Panc1 (cell line): Measurements from ENCODE around the gene KCNB1. TPM values are rescaled to one million over a fixed set of nuclear protein-coding genes. Genes with fewer than 3 reads are reported as not detected.

Experiments
- ATAC-seq: fragments of 200-7000 bp; cut with Tn5 transposase; 2 replicates; pipeline ENCODE4 v1.9.1; 2020; ENCODE audit warnings: mild to moderate bottlenecking, moderate library complexity
- BruUV-seq: library from RNA; stranded (reverse); fragments of 400-500 nt; replicated peaks from 2 replicates; lab custom pipeline; 2021; lab: Mats Ljungman, UMichigan
- CTCF ChIA-PET: fragments of 300-600 bp; sonication (Branson Sonifier 250); formaldehyde crosslinking; loops from one replicate; lab custom pipeline; 2022; ENCODE audit warnings: antibody characterized with exemption; lab: Charles Lee
- POLR2A ChIA-PET: fragments of 300-600 bp; sonication (Branson Sonifier 250); formaldehyde crosslinking; loops from one replicate; lab custom pipeline; 2022; ENCODE audit warnings: antibody characterized with exemption; lab: Charles Lee
- DNase-seq: peaks from one replicate; pipeline ENCODE4 v3.0.0-alpha.2; 2010; ENCODE audit warnings: low read depth, low spot score
- H3K27ac ChIP-seq: 2 replicates; pipeline ENCODE4 v1.5.1; 2011; ENCODE audit warnings: mild to moderate bottlenecking, low read length, inconsistent platforms
- H3K27me3 ChIP-seq: fragments of 200-500 bp; sonication (Bioruptor generic); 2 replicates; pipeline ENCODE4 v1.6.0; 2014; ENCODE audit warnings: low read length, inconsistent platforms; ENCODE audit not compliant: control insufficient read depth, insufficient read depth
- H3K36me3 ChIP-seq: fragments of 200-500 bp; sonication (Bioruptor generic); 2 replicates; pipeline ENCODE4 v1.5.1; 2014; ENCODE audit warnings: inconsistent platforms, mild to moderate bottlenecking, low read length, moderate library complexity; ENCODE audit not compliant: control insufficient read depth, insufficient read depth
- H3K4me1 ChIP-seq: 2 replicates; pipeline ENCODE4 v1.5.1; 2011; ENCODE audit warnings: inconsistent platforms, mild to moderate bottlenecking, low read length, moderate library complexity; ENCODE audit not compliant: control insufficient read depth, insufficient read depth
- H3K4me3 ChIP-seq, 2 experiments: 2 replicates each; pipeline ENCODE4 v1.5.1; 2011 to 2012; ENCODE audit warnings: low read depth in 2 of 2, low read length in 2 of 2, mild to moderate bottlenecking in 2 of 2, inconsistent platforms in 1 of 2, moderate library complexity in 1 of 2
- H3K9me3 ChIP-seq: fragments of 200-500 bp; sonication (Bioruptor generic); 2 replicates; pipeline ENCODE4 v1.5.1; 2014; ENCODE audit warnings: low read depth, mild to moderate bottlenecking, inconsistent platforms, low read length, moderate library complexity; ENCODE audit not compliant: control insufficient read depth, insufficient read depth
- CTCF ChIP-seq: fragments of 450-650 bp; IDR thresholded peaks from 2 replicates; pipeline ENCODE4 v1.5.1; 2017; ENCODE audit warnings: mild to moderate bottlenecking
- POLR2AphosphoS5 ChIP-seq: IDR thresholded peaks from 2 replicates; pipeline ENCODE4 v1.6.1; 2012; ENCODE audit warnings: mild to moderate bottlenecking, low read depth, low read length, moderate library complexity
- REST ChIP-seq, 2 experiments: IDR thresholded peaks; 2 replicates each; pipeline ENCODE4 v1.6.1; 2011 to 2012; ENCODE audit warnings: low read depth in 2 of 2, control low read depth in 1 of 2, low read length in 1 of 2, mild to moderate bottlenecking in 1 of 2, moderate library complexity in 1 of 2; ENCODE audit not compliant: insufficient read depth in 1 of 2
- SIN3A ChIP-seq: IDR thresholded peaks from 2 replicates; pipeline ENCODE4 v1.6.1; 2012; ENCODE audit warnings: low read depth, mild to moderate bottlenecking, low read length, moderate library complexity, borderline replicate concordance; ENCODE audit not compliant: insufficient read depth
- TCF7L2 ChIP-seq: IDR thresholded peaks from 2 replicates; pipeline ENCODE4 v1.6.1; 2011; ENCODE audit warnings: mild to moderate bottlenecking, low read depth, low read length, inconsistent platforms
- in situ Hi-C: cut with HindIII; loops from 2 replicates; pipeline ENCODE4 v1.10.0; 2016; ENCODE audit warnings: low sequenced_read_pairs, low pct_unique_long_range_greater_than_20kb
- intact Hi-C: fragments of 100-400 bp; cut with micrococcal nuclease; formaldehyde crosslinking; loops from one replicate; pipeline ENCODE4 v1.10.0; 2022; ENCODE audit not compliant: unreplicated experiment
- total RNA-seq: library from RNA; stranded (reverse); gene quantifications from one replicate; pipeline ENCODE4 v1.2.1, GENCODE V29; 2021; ENCODE audit not compliant: unreplicated experiment

KCNB1 gene
- total RNA-seq, 1 experiment from 2014 or later = 11.1 TPM

- no peaks in the 10 kb centered on the region for H3K4me1 ChIP-seq
- TF ChIP-seq POLR2AphosphoS5 (no peak), REST (IDR thresholded peaks at IDR 0.05; ENCODE audit: insufficient read depth in 1 of 2, low read depth in 2 of 2, low read length in 1 of 2) (no peak), CTCF (no peak), TCF7L2 (no peak), SIN3A (no peak)
- no peaks in the 10 kb centered on the region for H3K36me3 ChIP-seq
- H3K4me3 ChIP-seq = no peak overlapping the region
- ChIA-PET POLR2A (no interaction called here), CTCF (no interaction called here)
- in situ Hi-C loops = no loop called here
- H3K27ac ChIP-seq = no peak overlapping the region
- no TSS peak for BruUV-seq
- ATAC-seq (no peak), DNase-seq (no peak)
- intact Hi-C loops = no loop called here
- H3K27me3 ChIP-seq = 0 out of 2 replicates have a peak, but pooled peaks cover 2% of the 10 kb centered on the region
- H3K9me3 ChIP-seq = no peaks in the 10 kb centered on the region
Measured at GRCh38 chr20:49517805-49518100, 35.3 kb upstream of the KCNB1 start.

GRCh38 chr20:49516916-49517804, 34.7 kb upstream of the KCNB1 start:
- Histone ChIP-seq H3K27me3 (0 out of 2 replicates have a peak, but pooled peaks cover 2% of the 10 kb centered on the region), H3K9me3 (no peaks in the 10 kb centered on the region), H3K4me1 (no peaks in the 10 kb centered on the region), H3K36me3 (no peaks in the 10 kb centered on the region), H3K27ac (no peak overlapping the region), H3K4me3 (no peak overlapping the region)
- in situ Hi-C loops = no loop called here
- TF ChIP-seq POLR2AphosphoS5 (no peak), TCF7L2 (no peak), REST (IDR thresholded peaks at IDR 0.05; ENCODE audit: insufficient read depth in 1 of 2, low read depth in 2 of 2, low read length in 1 of 2) (no peak), CTCF (no peak), SIN3A (no peak)
- ChIA-PET POLR2A (interaction anchor here (0.7 kb wide), 1 partner anchor 672 kb away, joined by 3 read pairs; no protein-coding TSS in a partner anchor), CTCF (interaction anchor here (0.6 kb wide), 1 partner anchor 52 kb away, joined by 3 read pairs; no protein-coding TSS in a partner anchor)
- ATAC-seq = no peak
- no TSS peak for BruUV-seq
- no peak for DNase-seq
- intact Hi-C loops = no loop called here
